Left ventricle myocardium inferior (tissue), 1 donor: ENCODE results near the gene PLEKHD1. TPM values are rescaled to one million over a fixed set of nuclear protein-coding genes. Genes with fewer than 3 reads are reported as not detected.

Experiments
- DNase-seq: peaks from one replicate; pipeline ENCODE4 v3.0.0-alpha.2; 2020
- H3K27ac ChIP-seq: fragments of 200-600 bp; replicated peaks from 2 replicates; pipeline ENCODE4 v1.8.0; 2021
- H3K27me3 ChIP-seq: fragments of 200-600 bp; 2 replicates; pipeline ENCODE4 v1.8.0; 2021; ENCODE audit warnings: low read depth
- H3K36me3 ChIP-seq: fragments of 200-600 bp; 2 replicates; pipeline ENCODE4 v1.8.0; 2021
- H3K4me1 ChIP-seq: fragments of 200-600 bp; 2 replicates; pipeline ENCODE4 v1.8.0; 2021
- H3K4me3 ChIP-seq: fragments of 200-600 bp; 2 replicates; pipeline ENCODE4 v1.8.0; 2021; ENCODE audit warnings: mild to moderate bottlenecking, moderate library complexity
- H3K9me3 ChIP-seq: fragments of 200-600 bp; replicated peaks from 2 replicates; pipeline ENCODE4 v1.8.0; 2021
- intact Hi-C: fragments of 100-400 bp; cut with micrococcal nuclease; formaldehyde crosslinking; loops from one replicate; pipeline ENCODE4 v1.11.0; 2022
- total RNA-seq: library from RNA; stranded (reverse); fragmentation: NEBNext Ultra II Directional; extraction: Animal tissue kit (Norgen Biotek cat#: 25700); gene quantifications from one replicate; pipeline ENCODE4 v1.2.1, GENCODE V29; 2021
- TF ChIP-seq, protein P1 (sequence below): fragments of 200-600 bp; IDR thresholded peaks from 2 replicates; pipeline ENCODE4 v1.8.0; 2021; ENCODE audit warnings: antibody characterized with exemption, mild to moderate bottlenecking, borderline replicate concordance
- donor health status: DM: no; HTN: yes; CAD: no; lungs with severe emphysema.

Gene PLEKHD1
- total RNA-seq, 1 donor from 2014 or later: 0.14 TPM

DNA sequence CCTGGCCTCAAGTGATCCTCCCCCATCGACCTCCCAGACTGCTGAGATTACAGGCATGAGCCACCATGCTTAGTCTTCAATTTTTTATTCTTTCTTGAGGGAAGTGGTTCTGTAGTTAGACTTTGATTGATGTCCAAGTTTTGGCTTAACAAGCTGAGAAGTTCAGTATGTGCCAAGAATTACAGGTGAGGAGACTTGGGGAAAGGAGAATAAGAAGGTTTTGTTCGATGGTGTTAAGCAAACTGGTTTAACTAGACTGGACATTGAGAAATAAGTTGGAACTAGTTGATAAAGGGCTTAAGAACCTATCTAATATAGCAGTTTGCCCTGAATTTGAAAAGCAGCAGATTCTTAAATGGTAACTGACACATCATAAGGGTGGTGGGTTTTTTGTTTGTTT lies 32.6 kb upstream of the PLEKHD1 start:
- no peak for DNase-seq
- intact Hi-C loops: no loop called here
- no peak overlapping the region for H3K27ac ChIP-seq
- no peak overlapping the region for H3K4me3 ChIP-seq
- peaks cover 33% of the 10 kb centered on the region for H3K36me3 ChIP-seq
- no peaks in the 10 kb centered on the region for H3K4me1 ChIP-seq
- H3K9me3 ChIP-seq: no peaks in the 10 kb centered on the region
- H3K27me3 ChIP-seq: no peaks in the 10 kb centered on the region
- TF ChIP-seq, protein P1, sequence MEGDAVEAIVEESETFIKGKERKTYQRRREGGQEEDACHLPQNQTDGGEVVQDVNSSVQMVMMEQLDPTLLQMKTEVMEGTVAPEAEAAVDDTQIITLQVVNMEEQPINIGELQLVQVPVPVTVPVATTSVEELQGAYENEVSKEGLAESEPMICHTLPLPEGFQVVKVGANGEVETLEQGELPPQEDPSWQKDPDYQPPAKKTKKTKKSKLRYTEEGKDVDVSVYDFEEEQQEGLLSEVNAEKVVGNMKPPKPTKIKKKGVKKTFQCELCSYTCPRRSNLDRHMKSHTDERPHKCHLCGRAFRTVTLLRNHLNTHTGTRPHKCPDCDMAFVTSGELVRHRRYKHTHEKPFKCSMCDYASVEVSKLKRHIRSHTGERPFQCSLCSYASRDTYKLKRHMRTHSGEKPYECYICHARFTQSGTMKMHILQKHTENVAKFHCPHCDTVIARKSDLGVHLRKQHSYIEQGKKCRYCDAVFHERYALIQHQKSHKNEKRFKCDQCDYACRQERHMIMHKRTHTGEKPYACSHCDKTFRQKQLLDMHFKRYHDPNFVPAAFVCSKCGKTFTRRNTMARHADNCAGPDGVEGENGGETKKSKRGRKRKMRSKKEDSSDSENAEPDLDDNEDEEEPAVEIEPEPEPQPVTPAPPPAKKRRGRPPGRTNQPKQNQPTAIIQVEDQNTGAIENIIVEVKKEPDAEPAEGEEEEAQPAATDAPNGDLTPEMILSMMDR: no peak

DNA sequence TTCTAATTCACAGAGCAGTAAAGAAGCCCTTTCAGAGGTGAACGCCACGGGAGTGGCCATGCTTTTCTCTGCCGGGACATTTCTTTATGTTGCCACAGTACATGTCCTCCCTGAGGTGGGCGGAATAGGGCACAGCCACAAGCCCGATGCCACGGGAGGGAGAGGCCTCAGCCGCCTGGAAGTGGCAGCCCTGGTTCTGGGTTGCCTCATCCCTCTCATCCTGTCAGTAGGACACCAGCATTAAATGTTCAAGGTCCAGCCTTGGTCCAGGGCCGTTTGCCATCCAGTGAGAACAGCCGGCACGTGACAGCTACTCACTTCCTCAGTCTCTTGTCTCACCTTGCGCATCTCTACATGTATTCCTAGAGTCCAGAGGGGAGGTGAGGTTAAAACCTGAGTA lies 26.2 kb upstream of the PLEKHD1 start:
- Histone ChIP-seq H3K4me3 (no peak overlapping the region), H3K9me3 (no peaks in the 10 kb centered on the region), H3K36me3 (peaks cover 55% of the 10 kb centered on the region), H3K4me1 (no peaks in the 10 kb centered on the region), H3K27ac (no peak overlapping the region), H3K27me3 (no peaks in the 10 kb centered on the region)
- intact Hi-C loops: no loop called here
- TF ChIP-seq, protein P1: no peak
- no peak for DNase-seq

DNA sequence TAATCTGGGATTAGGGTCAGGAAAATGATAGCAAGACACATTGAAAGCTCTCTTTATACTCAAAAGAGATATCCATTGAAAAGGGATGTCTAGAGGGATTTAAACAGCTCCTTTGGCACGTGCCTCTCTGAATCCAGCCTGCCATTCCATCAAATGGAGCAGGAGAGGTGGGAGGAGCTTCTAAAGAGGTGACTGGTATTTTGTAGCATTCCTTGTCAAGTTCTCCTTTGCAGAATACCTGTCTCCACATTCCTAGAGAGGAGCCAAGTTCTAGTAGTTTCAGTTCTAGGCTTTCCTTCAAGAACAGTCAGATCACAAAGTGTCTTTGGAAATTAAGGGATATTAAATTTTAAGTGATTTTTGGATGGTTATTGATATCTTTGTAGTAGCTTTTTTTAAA lies 25.4 kb upstream of the PLEKHD1 start:
- H3K27ac ChIP-seq: no peak overlapping the region
- no peaks in the 10 kb centered on the region for H3K27me3 ChIP-seq
- intact Hi-C loops: no loop called here
- no peaks in the 10 kb centered on the region for H3K4me1 ChIP-seq
- no peak overlapping the region for H3K4me3 ChIP-seq
- DNase-seq: no peak
- no peaks in the 10 kb centered on the region for H3K9me3 ChIP-seq
- peaks cover 48% of the 10 kb centered on the region for H3K36me3 ChIP-seq
- TF ChIP-seq, protein P1: no peak

DNA sequence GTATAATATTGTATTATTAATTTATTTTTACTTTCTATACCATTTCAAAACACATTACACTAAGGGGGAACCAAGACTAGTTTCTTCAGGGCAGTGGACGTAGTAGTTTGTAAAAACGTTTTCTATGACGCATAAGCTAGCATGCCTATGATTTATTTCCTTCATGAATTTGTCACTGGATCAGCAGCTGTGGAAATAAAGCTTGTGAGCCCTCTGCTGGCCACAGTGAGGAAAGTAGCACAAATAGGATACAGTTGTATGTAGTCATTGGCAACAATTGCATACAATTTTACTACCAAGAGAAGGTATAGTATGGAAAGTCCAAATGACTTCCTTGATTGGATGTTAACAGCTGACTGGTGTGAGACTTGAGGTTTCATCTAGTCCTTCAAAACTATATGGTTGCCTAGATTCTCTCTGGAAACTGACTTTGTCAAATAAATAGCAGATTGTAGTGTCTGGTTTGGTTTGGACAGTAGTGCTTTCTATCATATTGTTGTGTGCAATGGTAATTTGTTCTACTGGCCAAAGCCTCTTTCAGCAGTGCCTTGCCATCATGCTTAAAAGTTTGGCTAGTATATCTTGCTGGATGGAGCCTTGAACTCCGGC lies 24.3 kb upstream of the PLEKHD1 start:
- no peak overlapping the region for H3K4me3 ChIP-seq
- TF ChIP-seq, protein P1: peak; percentile 82
- no peaks in the 10 kb centered on the region for H3K27me3 ChIP-seq
- no peaks in the 10 kb centered on the region for H3K9me3 ChIP-seq
- no peaks in the 10 kb centered on the region for H3K4me1 ChIP-seq
- peak; percentile 44 for DNase-seq
- H3K36me3 ChIP-seq: peaks cover 43% of the 10 kb centered on the region
- intact Hi-C loops: loop anchor here (2.0 kb wide), 1 partner anchor 217 kb away; no protein-coding TSS in a partner anchor
- H3K27ac ChIP-seq: no peak overlapping the region

DNA sequence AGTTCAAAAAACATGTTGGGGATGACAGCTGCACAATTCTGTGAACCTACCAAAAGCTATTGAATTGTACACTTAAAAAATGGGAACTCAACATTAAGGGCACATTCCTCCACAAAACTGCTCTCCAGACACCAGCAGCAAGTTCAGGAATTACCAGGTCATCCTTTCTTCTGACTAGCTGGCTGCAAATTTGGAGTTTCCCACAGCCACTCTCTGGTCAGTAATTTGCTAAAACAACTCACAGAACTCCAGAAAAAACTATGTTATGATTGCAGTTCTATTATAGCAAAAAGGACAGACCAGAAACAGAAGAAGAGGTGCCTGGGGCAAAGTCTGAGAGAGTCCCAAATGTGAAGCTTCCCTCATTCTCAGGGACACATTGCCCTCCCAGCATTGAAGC lies 20.1 kb upstream of the PLEKHD1 start:
- Histone ChIP-seq H3K4me3 (no peak overlapping the region), H3K27ac (no peak overlapping the region), H3K9me3 (no peaks in the 10 kb centered on the region), H3K4me1 (no peaks in the 10 kb centered on the region), H3K27me3 (no peaks in the 10 kb centered on the region), H3K36me3 (peaks cover under 1% of the 10 kb centered on the region)
- intact Hi-C loops: no loop called here
- TF ChIP-seq, protein P1: no peak
- no peak for DNase-seq
